ENCODE results near the gene MBTD1.
A peak's percentile ranks its signal among the peaks of the same experiment; 100 is the strongest.

DNA sequence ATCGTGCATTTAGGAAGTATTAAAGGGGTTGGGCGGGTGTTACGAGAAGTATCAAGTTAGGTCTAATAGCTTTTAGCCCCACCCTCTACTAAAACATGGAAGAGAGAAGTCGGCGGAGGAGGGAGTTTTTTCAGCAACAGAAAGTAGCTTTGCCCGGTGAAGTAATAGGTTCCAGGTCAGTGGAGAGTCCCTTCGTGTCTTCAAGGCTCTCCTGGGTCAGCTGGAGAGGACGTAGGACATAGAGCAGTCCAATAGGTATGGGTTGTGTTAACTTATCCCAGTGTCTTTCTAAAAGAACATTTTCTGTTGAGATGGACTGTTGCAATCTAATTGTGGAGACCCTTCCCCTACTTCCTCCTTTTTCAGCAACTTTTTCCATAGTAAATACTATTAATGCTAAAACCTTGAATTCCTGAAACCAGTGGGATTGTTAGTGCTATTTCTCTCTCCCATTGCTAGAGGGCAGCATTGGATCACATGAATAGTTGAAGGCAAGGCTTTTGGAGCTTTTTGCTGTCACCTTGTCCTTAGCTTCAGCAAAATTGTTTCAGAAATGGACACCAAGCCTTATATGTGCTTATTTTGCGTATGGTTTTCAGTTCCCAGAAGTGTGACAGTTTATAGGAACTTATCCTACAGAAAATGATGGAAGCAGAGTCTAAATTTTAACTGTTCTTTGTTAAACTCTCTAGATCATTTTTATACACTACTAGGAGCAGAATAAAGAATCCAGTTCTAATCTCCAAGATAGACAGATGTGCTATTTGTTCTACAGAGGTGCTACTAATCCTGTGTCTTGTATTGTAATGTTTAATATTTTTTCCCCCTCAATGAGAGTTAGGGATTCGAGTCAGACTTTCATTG, 38.9 kb upstream of the MBTD1 start:
- TF ChIP-seq, protein P1, sequence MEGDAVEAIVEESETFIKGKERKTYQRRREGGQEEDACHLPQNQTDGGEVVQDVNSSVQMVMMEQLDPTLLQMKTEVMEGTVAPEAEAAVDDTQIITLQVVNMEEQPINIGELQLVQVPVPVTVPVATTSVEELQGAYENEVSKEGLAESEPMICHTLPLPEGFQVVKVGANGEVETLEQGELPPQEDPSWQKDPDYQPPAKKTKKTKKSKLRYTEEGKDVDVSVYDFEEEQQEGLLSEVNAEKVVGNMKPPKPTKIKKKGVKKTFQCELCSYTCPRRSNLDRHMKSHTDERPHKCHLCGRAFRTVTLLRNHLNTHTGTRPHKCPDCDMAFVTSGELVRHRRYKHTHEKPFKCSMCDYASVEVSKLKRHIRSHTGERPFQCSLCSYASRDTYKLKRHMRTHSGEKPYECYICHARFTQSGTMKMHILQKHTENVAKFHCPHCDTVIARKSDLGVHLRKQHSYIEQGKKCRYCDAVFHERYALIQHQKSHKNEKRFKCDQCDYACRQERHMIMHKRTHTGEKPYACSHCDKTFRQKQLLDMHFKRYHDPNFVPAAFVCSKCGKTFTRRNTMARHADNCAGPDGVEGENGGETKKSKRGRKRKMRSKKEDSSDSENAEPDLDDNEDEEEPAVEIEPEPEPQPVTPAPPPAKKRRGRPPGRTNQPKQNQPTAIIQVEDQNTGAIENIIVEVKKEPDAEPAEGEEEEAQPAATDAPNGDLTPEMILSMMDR (IDR thresholded peaks at IDR 0.05 in 4 of 5, conservative IDR thresholded peaks at IDR 0.05 in 1 of 5): peak in 3 of 5 experiments; percentile 27 to 43 (median 34)
- no peak for TF ChIP-seq POLR2A (IDR thresholded peaks at IDR 0.05)

All from gastrocnemius medialis (tissue), 4 donors.